ENCODE results near the gene ATP11A.

GRCh38 chr13:112652512-112653070 is 37.2 kb upstream of the ATP11A start:
- no peak for TF ChIP-seq YY1 (IDR thresholded peaks at IDR 0.05; ENCODE audit: insufficient read depth, insufficient read length)
- TF ChIP-seq ZNF274 (IDR thresholded peaks at IDR 0.05; ENCODE audit: low read depth, low read length), result no peak
- TF ChIP-seq SUZ12 (IDR thresholded peaks at IDR 0.05; ENCODE audit: extremely low read depth, insufficient read depth, insufficient read length), result no peak

Measured in NT2/D1 (cell line).